Measurements from ENCODE around the gene DNM3.

DNA sequence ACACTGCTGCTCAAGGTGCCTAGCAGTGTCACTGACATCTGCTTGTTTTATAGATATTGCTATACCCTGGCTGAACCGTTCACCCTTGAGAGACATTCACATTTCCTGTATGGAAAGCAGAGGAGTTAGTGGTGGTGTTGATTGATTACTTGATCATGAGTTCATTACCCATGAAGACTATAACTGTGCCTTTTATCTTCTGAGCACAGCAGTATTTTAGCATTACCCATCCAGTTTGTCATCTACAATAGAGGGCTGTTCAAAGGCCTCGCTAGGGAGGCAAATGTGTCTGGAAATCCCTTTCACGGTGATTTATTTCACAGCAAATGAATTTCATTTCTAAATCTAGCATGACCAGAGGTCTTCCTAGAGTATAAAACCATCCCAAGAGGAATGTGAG, 160.0 kb downstream of the DNM3 start:
- TF ChIP-seq, protein P1, sequence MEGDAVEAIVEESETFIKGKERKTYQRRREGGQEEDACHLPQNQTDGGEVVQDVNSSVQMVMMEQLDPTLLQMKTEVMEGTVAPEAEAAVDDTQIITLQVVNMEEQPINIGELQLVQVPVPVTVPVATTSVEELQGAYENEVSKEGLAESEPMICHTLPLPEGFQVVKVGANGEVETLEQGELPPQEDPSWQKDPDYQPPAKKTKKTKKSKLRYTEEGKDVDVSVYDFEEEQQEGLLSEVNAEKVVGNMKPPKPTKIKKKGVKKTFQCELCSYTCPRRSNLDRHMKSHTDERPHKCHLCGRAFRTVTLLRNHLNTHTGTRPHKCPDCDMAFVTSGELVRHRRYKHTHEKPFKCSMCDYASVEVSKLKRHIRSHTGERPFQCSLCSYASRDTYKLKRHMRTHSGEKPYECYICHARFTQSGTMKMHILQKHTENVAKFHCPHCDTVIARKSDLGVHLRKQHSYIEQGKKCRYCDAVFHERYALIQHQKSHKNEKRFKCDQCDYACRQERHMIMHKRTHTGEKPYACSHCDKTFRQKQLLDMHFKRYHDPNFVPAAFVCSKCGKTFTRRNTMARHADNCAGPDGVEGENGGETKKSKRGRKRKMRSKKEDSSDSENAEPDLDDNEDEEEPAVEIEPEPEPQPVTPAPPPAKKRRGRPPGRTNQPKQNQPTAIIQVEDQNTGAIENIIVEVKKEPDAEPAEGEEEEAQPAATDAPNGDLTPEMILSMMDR (IDR thresholded peaks at IDR 0.05) = no peak
- TF ChIP-seq, protein P2, sequence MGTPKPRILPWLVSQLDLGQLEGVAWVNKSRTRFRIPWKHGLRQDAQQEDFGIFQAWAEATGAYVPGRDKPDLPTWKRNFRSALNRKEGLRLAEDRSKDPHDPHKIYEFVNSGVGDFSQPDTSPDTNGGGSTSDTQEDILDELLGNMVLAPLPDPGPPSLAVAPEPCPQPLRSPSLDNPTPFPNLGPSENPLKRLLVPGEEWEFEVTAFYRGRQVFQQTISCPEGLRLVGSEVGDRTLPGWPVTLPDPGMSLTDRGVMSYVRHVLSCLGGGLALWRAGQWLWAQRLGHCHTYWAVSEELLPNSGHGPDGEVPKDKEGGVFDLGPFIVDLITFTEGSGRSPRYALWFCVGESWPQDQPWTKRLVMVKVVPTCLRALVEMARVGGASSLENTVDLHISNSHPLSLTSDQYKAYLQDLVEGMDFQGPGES (IDR thresholded peaks at IDR 0.05; ENCODE audit: low read depth, low read length) = no peak
- TF ChIP-seq, protein P3, sequence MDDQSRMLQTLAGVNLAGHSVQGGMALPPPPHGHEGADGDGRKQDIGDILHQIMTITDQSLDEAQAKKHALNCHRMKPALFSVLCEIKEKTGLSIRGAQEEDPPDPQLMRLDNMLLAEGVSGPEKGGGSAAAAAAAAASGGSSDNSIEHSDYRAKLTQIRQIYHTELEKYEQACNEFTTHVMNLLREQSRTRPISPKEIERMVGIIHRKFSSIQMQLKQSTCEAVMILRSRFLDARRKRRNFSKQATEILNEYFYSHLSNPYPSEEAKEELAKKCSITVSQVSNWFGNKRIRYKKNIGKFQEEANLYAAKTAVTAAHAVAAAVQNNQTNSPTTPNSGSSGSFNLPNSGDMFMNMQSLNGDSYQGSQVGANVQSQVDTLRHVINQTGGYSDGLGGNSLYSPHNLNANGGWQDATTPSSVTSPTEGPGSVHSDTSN (IDR thresholded peaks at IDR 0.05) = no peak
- TF ChIP-seq, protein P4, sequence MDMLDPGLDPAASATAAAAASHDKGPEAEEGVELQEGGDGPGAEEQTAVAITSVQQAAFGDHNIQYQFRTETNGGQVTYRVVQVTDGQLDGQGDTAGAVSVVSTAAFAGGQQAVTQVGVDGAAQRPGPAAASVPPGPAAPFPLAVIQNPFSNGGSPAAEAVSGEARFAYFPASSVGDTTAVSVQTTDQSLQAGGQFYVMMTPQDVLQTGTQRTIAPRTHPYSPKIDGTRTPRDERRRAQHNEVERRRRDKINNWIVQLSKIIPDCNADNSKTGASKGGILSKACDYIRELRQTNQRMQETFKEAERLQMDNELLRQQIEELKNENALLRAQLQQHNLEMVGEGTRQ (IDR thresholded peaks at IDR 0.05; ENCODE audit: borderline replicate concordance, low read depth, low read length) = no peak
- TF ChIP-seq TEAD4 (IDR thresholded peaks at IDR 0.05; ENCODE audit: borderline replicate concordance, insufficient read depth) = no peak
- TF ChIP-seq GATA2 (CRISPR knock-in tag; IDR thresholded peaks at IDR 0.05) = no peak
- no peak for TF ChIP-seq EZH2phosphoT487 (IDR thresholded peaks at IDR 0.05; ENCODE audit: borderline replicate concordance, low read depth)
- TF ChIP-seq POLR2AphosphoS5 (IDR thresholded peaks at IDR 0.05; ENCODE audit: low read depth, low read length) = no peak
- no peak for TF ChIP-seq RXRA (IDR thresholded peaks at IDR 0.05; ENCODE audit: borderline replicate concordance, low read depth)
